Limb (tissue), 2 donors: ENCODE data around the gene KRT76.

Source experiments
- DNase-seq, 2 donors: peaks; one replicate each; pipeline ENCODE4 v3.0.0-alpha.2; 2016; ENCODE audit errors: extremely low spot score in 2 of 2

KRT76 gene

DNA sequence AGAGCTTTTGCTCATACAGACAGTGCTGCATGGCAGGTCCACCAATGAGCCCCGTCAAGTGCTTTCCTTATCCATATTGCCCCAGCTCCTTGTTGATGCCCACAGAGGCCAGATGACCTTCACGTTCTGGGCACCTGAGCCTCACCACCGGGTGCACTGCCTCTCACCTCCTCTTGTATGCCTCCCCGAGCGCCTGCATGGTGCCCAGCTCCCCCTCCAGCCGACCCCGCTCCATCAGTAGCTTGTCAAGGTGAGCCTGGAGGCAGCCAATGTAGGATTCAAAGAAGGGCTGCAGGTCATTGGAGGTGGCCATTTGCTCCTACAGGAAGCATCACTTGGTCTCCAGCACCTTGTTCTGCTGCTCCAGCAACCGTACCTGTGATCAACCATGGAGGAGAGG lies 42.0 kb downstream of the KRT76 start:
- DNase-seq, result no peak

DNA sequence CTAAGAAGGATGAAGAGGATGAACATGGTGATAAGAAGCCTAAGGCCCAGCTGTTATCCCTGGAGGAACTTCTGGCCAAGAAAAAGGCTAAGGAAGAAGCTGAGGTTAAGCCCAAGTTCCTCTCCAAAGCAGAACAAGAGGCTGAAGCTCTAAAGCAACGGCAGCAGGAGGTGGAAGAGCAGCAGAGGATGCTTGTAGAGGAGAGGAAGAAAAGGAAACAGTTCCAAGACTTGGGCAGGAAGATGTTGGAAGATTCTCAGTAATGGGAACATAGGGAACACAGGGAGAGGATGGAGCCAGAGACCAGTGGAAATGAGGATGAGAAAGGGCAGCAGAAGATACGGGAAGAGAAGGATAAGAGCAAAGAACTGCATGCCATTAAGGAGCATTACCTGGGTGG lies 46.4 kb downstream of the KRT76 start:
- DNase-seq, result no peak

DNA sequence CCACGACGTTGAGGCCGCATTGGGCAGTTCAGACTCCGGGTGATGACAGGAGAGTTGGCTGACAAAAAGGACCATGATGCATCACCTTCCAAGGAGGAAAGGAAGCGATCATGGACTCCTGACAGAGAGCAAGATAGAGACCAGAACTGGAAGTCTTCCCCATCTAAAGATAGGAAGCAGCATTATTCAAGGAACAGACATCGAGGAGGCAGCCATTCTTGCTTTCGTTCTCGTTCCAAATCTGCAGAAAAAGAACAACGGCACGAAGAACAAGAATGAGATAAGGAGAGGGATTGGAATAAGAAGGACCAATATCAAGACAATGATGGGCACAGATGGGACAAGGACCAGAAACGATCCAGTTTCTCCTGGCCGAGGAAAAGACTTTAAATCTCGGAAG lies 46.8 kb downstream of the KRT76 start:
- no peak for DNase-seq

DNA sequence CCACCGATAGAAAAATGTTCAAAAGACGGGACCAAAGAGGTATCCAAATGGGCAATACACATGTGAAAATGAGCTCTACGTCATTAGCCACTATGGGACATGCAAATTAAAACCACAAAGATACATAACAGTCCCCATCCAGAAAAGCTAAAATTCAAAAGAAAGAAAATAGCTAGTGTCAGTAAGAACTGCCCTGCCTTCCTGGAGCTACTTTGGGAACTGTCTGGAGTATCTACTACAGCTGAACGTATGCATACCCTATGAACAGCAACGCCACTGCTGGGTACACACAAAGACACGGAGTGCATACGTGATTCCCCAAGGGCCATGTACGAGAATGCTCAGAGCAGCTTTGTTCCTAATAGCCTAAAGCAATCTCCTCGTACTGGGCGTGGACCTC lies 48.0 kb downstream of the KRT76 start:
- no peak for DNase-seq

DNA sequence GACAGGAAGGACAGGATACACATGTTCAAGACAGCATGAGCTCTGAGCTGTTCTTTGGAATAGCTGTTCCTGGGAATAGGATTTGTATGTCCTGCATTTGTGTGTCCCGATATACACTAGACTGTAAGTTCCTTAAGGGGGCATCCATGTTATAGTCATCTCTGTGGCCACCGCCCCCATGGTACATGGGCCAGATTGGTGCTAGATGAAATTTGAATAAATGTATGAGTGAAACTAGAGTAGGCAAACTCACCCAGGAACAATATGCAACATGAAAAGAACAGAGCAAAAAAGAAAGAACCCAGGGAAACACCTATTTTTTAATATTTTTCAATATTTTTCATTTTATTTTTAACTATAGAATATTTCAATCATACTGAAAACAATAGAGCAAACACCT lies 48.8 kb downstream of the KRT76 start:
- no peak for DNase-seq

DNA sequence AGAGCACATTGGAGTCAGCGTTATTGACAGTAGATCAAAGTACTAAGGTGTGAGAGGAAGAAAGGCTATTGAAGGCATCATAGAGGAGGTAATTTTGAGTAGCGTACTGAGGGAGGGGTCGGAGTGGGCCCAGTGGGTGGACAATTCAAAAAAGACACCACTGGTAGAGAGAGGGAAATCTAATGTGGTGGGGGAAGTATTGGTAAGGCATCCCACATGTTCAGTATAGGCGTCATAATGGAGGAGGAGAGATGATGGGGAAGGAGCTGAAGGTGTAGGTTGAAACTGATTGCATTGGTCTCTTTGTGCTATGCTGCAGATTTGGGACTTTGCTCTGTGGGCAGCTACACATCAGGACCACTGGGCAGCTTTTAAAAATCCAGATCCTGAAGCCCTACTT lies 50.1 kb downstream of the KRT76 start:
- DNase-seq, result no peak

DNA sequence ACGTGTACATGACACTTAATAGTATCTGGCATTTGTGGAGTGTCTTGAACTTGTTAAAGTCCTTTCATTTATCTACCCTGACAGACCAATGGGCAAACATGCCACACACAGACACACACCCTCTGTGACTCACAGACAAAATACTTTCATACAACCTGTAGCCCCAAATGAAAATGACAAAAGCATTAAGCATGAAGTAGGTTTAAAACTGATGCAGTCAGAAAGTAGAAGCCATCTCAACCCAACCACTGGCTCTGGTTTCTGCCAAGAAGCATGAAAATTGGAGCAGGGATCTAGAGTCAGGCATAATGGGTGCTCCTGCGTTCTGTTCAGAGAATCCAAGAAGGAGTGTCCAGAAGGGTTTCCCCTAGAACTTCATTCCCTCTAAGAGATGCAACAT lies 50.7 kb downstream of the KRT76 start:
- DNase-seq, result no peak

DNA sequence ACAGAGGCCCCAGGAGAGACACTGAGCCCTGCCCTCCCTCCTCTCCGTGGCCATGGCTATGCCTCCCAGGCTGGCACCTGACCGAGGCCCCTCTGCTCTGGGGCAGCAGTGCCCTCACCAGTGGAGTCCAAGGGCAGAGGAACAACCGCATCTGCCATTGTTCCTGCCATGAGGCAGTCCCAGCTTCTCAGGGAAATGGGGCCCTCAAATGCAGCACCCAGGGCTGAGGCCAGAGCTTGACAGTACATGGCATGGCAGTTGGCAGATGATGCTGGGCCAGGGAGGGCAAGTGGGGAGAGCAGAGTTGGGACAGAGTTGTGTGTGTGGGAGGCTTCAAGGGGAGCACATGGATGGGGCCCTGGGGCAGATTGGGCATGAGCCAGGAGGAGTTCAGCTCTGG lies 52.8 kb downstream of the KRT76 start:
- DNase-seq, result no peak

DNA sequence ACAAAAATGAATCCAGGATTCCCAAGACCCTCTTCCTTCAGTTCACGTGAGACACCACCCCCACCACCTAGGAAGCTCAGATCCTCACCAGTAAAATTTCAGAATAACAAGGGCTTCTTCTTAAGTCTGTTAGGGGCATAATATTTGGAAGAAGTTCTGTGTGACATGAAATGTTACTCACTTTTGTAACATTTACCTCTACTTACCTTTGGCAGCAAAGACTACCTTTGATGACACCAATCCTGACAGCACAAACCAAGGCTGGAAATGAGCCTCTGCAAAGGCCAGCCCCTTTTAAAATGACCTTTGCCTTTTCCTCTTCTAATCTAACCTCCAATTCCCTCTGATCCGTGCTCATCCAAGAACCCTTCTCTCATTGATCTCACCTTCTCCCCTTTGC lies 54.5 kb downstream of the KRT76 start:
- no peak for DNase-seq

DNA sequence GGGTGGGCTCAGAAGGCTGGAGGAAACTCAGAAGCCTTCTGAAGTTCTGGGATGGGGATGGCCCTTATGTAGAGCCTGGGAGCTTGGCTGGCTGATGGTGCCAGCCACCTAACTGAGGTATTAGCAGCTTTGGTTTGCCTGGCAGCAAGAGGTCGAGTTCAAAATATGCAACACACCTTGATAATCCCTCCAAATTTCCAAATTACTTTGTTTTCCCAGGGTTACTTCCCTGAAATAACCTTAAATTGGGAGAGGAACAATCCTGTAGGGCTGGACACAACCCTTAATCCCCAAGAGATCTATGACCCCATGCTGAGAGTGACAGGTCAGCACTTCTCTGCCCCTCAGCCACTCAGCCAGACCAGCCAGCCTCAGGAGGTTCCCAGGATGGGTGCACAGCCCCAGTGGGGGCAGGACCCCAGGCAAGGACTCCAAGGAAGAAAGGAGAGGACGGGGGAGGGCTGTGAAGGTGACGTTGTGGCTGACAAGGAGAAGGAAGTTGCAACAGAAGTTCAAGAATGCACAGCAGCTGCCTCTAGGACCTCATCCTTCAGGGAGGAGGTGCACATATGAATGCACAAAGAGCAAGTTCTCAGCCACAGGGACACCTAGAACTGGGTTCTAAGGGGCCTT lies 55.2 kb downstream of the KRT76 start:
- DNase-seq, result no peak

DNA sequence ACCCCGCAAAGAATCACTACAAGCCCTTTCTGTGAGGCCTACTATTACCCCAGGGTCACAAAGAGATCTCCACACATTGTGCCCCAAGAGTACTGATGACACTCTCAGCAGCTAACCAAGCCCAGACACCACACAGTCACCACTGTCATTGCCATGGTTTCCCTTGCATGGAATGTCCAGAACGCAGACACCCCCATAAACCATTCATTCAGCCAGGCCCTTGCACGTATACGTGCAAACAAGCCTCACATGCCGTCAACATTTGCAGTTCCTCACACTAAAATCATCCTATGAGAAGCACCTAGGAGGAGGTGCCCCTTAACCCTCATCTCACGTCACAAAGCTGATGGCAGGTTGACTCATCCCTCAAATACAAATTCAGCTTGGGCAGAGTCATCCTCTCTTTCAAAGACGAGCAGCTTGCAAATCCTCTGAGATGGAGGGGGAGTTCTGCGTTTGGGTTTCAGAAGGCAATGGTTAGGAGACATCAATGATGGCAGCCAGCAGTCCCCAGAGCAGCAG lies 56.7 kb downstream of the KRT76 start:
- DNase-seq, result no peak
